NCI-H1105 treated with DMSO at 0.1 percent for 48 hours (cell line): ENCODE results near the gene PRSS38.

Experiments used
- DNase-seq: peaks from one replicate; lab custom pipeline; 2025; lab: John Stamatoyannopoulos, UW

Gene PRSS38

DNA sequence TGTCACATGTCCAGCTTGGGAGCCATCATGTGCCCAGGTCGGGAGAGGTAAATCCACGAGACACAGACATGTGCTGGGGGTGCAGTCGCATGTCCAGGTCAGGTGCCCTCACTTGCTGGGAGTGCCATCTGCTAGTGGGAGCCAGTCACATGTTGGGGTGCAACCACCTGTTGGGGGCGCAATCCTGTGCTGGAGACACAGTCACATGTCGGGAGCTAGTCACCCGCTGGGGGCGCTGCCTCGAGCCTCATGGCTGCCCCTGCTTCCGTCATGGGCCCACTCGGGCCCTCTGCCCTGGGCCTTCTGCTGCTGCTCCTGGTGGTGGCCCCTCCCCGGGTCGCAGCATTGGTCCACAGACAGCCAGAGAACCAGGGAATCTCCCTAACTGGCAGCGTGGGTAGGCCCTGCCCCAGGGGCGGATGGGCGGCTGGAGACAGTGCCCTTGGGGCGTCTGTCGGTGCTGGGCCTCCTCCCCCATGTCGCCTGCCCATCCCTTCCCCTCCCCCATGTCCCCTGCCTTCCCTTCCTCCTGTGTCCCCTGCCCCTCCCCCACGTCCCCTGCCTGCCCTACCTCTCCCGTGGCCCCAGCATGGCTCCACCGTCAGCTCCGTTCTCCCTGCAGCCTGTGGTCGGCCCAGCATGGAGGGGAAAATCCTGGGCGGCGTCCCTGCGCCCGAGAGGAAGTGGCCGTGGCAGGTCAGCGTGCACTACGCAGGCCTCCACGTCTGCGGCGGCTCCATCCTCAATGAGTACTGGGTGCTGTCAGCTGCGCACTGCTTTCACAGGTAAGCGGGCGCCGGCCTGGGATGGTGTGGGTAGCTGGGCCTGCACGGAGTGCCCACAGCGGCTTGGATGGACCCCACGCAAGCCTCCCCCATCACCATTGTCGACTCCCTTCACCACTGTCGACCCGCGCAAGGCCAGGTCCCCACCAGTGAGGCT is at the start of gene PRSS38:
TSS of gene PRSS38 (plus strand) at position 208 of the 942 bp plus-strand sequence. CDS start at position 250, 42 bp downstream.
- DNase-seq = no peak

DNA sequence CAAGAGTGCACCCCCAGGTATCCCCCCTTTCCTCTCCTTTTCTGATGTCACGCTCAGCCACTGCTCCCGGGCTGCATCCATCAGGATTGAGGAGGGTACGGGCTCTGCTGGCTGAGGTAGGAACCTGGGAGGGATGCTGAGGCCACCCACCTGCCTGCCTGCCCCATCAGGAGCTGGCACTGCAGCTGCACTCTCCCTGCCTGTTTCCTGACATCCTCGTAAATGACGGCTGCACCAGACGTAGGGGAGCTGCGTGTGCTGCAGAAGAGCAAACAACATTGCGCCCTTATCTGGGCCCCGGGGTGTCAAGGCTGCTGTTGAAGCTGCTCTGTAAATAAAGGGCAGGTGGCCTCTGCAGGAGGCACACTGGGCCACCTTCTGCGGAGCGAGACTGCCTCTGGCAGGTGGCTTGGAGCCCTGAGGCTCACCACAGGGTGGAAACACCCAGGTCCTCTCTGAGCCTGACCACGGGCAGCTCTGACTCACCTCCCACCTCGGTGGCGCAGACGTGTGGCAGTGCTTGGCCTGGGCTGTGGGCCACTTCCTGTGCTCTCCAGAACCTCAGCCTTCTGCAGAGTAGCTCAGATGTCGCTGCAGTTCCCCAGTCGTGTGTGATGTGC is 49.4 kb upstream of the PRSS38 start:
- peak; percentile 34 for DNase-seq

DNA sequence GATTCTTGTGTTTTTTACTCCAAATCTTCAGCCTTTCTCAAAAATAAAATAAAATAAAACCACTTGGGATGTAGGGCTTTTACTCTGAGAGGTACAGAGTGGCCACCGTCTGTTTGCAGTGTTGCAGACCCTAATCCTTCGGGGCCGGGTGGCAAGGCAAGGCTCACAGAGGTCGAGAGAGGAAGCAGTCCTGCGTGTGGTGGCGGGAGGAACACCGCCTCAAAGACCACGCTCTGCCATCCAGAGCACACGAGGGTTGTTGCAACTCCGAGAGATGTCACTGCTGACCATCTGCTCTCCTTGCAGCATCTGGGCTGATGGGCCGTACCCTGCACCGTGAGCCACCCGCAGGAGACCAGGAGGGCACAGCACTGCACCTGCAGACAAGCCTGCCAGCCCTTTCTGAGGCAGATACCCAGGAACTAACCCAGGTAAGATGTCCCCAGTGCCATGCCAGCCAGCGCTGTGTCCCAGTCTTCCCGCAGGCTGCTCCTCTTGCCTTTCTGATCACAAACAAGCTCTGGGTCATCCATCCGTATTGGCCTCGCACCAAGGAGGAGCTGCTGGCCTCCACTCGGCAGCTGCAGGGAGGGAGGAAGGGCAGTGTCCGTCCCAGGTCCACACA is 48.7 kb upstream of the PRSS38 start:
- no peak for DNase-seq

DNA sequence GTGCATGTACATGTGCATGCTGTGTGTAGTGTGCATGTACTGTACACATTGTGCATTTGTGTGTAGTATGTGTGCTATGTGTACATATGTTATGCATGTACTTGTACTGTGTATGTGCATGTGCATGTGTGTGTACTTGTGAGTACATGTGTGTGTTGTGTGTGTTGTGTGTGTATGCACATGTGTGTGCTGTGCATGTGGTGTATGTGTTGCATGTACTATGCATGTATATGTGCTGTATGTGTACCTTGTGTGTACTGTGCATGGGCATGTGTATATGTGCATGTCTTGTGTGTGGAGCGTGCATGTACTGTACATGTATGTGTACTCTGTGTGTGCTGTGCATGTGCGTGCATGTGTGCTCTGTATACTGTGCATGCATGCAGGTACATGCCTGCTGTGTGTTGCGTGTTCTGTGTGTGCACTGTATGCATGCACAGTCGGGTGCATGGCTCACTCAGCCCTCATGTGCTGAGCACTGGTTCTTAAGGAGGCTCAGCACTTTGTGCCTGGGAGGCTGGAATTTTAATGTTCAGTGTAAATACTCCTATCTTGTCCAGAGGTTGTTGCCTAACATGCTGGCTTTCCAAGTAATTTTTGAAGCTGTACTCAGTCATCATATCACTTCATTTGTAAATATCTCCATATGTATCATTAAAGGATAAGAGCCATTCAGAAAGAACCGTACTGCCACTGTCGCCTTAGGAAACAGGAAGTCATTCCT is 47.9 kb upstream of the PRSS38 start:
- DNase-seq = no peak

DNA sequence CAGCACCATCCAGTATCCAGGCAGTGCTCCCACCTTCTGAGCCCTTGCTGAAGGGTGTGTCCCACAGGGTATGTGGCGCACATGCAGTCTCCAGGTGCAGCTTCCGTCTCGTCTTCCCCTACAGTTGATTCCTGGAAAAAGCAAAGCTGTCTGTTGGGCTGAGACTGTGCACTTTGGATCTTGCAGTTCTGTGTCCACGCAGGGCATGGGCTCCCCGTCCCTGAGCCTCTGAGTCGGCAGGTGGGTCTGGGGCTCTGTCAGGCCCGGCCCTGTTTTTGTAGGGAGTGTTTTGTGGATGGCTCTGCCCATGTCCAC is 47.4 kb upstream of the PRSS38 start:
- no peak for DNase-seq

DNA sequence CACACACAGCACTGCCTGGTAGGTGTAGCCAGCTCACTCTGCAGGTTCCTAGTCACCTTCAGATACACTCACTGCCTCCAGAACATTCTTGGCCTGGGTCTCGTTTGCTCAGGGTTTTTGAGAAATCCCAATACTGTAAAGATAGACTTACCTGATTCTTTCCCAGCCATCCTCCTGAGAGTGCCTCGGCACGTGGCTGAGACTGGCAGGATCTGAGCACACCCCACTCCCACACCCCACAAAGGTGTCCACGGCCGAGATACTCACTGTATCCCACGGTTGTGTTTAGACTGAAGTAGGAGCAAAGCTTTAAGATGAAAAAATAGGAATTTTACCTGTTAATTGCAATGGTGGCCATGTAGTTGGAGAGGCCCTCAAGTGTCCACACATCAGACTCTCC is 46.8 kb upstream of the PRSS38 start:
- DNase-seq = no peak

DNA sequence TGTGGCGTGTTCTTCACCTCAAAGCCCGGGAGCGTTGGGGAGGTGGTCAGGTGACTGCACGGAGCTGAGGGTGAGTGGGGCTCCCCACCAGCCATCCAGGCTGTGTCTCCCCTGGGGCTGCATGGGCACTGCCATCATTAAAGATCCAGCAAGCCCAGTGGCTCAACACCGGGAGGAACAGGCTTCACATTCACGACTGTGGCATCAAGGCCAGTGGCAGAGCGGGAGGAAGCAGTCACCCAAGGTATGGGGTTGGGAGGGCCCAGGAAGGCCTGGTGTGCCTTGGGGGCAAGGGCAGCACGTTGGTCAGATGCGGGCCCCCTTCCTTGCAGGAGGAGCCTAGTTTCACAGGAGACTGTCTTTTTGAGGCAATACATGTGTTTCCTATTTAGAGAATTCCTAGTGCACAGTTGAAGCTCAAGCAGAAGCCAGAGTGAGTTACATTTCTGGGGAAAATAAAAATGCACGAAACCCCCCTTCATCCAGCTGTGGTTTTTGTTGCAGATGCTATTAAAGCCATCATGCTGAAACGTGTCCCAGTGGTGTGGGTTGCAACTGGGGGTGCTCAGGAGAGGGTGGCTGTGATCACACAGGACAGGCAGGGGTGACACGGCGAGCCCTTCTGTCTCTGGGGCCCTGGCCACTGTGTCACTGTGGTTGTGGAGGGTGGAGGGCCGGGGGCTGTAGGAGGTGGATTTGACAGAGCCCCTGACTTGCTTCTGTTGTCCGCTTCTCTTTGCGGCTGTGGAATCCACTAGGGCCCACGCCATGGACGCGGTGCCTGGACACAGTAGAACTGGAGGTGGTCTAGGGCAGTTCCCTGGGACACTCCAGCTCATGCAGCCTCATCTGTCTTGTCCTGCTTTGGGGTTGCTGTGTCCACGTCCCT is 46.2 kb upstream of the PRSS38 start:
- no peak for DNase-seq

DNA sequence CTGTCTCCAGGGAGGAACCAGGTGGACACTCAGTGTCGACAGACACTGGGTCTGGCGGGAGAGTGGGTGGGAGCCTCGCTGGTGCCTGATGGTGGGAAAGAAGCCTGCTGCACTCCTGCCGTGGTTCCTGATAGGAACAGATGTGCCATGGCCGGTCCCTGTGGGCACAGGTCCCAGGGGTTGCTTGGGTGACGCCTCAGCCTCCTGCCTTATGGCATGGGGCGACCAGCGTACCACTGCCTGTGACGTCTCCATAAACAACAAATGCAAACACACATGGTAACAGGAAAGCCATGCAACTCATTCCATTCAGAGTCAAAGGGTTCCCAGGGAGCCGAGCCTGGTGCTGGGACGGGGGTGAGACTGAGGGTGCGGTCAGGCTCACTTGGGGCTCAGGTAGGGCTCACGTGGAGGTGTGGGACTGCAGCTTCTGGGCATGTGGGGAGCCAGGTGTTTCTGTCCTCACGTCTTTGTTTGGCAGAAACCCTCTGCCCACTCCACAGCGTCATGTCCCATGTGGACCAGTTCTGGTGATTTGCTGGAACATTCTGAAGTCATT is 45.5 kb upstream of the PRSS38 start:
- no peak for DNase-seq

DNA sequence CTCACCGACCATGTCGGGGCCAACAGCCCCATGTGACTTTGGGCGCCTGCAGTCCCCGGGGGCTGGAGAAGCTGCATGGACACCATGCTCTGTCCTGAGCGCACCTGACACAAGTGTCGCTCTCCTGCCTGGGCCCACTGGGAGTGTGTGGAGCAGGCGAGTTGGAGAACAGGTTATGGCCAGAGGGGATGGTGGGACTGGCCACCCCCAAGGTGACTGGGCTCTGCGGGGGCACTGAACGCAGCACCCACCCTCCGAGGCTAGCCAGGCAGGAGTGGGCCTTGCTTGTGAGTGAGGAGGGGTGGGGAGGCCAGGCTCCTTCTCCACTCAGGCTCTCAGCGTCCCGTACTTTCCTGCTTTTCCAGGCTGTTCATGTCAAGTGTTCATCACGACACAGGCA is 44.7 kb upstream of the PRSS38 start:
- DNase-seq = no peak

DNA sequence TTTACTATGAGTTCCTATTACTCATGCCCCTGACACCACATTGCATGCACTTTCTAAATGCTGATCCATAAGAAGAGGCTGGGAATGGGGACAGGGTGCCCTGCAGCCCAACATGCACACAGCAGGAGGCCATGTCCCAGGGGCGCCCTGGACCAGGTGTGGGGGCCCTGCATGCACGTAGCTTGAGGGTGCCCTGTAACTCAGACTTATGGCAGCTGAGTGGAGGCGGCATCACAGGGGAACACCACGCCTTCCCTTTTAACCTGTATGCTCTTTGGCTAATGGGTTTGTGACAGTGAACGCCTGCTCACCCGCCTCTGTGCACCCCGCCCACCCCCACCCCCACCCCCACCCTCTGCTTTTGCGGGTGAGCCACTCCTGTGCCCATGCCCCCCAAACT is 44.1 kb upstream of the PRSS38 start:
- DNase-seq = no peak

DNA sequence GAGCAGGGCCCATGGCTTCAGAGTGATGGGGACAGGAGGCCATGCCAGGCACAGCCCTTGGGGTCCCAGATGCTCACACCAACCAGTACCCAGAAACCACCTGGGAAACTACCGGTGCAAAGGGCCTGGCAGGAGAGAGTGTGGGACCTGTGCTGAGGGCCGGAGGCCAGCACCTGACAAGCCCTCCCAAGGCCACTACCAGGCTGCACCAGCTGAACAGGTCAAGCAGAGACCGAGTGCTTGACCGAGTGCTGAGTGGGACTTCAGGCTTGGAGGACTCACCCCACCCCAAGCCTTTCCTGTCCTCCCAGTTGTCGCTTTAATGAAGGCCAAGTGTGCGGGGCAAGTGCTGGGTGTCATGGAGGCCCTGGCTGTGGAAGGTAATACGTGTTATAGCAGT is 43.7 kb upstream of the PRSS38 start:
- no peak for DNase-seq

DNA sequence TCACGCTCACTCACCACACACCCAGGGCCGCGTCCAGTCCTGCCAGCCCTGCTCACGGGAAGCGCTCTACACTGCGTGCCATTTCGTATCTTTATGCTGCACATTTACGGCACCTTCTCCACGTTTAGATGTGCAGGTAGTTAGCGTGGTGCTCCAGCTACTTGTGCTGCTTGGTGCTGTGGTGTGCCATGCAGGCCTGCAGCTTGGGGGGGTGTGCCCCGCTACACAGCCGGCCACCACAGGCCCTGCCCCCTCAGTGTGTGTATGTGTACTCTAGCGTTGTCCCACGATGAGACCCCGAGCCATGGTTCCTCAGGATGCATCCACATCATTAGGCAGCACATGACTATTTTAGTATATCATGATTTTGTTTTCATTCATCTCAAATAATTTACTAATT is 41.9 kb upstream of the PRSS38 start:
- no peak for DNase-seq

DNA sequence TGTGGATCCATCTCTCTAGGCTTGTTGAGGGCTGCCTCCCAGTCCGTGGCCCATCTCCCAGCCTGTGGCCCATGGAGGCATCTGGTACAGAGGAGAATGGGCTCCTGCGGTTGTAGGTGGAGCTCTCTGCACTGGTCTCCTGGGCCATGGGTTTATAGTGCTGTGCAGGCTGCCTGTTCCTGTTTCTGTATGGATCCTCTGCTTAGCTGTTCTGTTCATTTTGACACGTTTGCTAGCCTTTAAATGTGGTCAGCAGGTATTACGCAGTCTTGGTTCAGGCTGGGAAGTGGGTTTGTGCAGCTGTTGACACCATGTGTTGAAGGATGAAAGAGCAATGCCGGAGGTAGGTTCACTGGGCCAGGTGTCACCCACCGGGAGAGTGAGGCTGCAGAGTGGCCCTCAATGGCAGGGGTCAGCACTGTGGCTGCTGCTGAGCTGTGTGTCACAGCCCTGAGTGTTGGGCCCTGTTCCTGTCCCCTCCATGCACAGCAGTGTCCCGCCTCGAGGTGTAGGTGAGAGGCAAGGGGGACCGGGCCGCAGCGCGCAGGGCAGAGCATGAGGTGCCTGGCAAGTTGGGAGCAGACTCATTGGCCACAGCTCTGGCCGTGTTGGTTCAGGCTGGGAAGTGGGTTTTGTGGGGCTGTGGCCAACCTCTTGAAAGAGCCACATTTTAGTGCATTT is 41.3 kb upstream of the PRSS38 start:
- DNase-seq = no peak

DNA sequence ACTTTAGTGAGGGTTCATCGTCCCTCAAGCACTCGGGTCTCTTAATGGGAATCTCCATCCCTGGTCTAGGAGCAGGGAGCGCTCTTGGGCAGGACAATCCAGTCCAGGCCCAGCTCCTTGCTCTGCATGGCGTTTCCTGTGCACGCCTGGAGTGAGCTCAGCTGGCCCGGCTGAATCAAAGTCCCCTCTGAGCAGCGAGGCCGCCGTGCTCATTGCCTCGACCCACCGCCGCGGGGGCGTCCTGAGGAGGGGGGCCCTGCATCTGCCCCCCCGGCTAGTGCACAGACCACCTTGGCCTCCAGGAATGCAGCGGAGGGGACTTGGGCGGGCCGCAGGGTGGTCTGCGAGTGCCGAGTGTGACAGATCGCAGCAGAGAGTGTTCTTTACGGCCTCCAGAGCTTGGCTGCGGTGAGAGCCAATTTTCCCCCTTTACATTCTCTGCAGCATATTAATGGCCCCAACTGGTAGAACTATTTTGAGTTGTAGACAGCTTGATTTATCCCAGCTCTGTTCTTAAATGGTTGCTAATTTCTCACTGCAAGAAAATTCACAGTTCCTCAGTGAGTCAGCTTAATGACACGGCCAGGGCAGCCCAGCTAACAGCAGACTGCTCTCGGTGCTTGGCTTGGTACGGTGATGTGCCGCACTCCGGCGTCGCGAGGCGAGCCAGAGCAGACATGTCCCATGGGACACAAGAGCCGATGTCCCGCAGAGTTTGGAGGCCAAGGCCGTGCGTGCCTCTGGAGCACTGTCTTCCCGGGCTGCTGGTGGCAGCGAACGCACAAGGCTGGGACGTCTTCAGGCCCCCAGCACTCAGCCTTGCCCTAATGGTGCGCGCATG is 40.4 kb upstream of the PRSS38 start:
- no peak for DNase-seq

DNA sequence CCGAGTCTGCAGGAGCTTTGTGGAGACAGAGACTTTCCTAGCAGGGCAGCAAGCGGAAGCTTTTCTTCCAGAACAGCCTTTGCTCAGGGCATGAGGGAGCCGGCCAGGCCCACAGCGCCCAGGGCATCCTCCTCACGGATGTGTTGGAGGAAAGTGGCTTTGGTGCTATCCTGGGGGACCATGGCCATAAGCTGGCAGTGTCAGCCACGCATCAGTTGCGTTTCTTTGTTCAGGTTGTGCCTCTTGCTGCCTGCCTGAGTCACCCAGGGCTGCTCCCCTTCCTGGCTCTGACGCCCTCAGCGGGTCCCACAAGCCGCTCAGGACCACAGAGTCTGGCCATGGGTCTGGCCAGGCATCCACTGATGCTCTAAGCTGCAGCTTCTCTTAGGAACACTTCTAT is 39.6 kb upstream of the PRSS38 start:
- DNase-seq = no peak

DNA sequence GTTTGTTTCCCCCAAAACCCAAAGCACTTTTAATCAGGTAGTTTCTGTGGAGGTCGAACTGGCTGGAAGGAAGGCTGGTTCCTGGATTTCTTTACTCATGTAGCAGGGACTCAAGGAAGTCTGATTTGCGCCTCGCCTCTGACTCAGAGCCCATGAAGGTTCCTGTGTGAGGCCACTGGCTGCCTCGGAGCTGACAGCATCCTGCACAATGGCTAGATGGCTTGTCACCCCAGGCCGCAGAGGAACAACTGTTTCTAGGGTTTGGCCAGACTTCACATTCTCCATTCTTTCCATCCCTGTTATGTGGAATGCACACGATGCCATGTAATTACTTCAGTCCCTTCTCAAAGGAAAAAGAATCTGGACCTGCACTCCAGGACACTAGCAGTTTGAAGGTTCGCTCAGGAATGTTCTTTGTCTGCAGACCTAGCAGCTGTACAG is 39.1 kb upstream of the PRSS38 start:
- DNase-seq = no peak

DNA sequence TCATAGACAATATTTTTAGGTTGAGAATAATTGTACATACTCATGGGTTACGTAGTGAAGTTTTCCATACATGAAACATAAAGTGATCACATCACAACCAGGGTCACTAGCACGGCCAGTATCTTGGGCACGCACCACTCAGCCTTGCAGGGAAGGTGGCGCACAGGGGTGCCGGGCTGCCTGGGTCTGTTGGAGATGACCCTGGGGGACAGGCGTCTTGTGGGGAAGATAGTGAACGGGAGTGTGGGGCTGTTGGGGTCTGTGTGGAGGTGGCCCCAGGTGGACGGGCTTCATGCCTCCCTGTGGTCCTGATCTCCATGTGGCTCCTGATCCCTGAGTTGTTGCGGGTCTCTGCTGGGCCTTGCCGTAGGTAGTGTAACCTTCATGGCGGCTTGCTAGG is 38.3 kb upstream of the PRSS38 start:
- no peak for DNase-seq

DNA sequence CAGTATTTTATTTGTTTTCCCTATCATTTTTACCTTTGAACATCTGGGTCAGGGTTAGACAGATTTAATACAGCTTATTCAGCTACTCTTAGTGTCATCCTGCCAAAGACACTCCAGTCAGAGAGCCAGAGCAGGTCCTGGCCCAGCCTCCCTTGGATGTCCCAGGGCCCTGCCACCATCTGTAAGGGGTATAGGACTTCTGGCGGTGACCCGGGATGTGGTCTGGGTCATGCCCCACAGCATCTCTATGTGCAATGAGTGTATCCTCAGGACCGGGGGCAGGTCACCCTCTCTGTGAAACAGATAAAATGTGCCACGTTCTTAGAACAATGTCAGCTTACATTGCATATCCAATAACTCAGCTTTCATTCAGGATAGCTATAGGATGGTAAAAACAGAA is 37.8 kb upstream of the PRSS38 start:
- DNase-seq = no peak

DNA sequence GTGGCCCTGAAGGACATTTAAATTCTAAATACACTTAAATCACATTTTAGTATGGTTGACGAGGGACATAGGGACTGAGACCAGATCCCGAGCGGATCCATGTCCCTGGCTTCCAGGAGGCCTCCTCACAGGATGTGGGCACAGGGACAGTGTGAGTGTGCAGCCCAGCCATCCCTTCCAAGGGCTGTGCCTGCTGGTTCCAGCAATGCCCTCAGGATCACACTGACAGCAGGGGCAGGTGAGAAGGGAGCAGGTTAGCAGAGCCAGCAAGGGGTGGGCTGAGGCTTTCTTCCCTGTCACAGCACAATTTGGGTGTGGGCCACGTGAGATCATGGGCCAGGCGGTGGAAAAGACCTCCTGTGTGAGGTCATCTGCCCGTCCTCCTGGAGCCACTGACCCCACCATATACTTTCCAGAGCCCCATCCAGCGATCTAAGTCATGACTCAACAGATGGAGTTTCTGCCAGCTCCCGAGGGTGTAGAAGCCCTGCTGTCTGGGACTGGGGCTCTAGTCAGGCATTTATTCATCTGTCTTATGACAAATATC is 37.0 kb upstream of the PRSS38 start:
- DNase-seq = no peak
